Hepatocyte (in vitro differentiated cells): Measurements from ENCODE around the gene NOS3.

Experiments used
- CTCF ChIP-seq: fragments of 200-600 bp; sonication (generic); IDR thresholded peaks from 2 replicates; pipeline ENCODE4 v1.5.1; 2016; ENCODE audit warnings: antibody characterized with exemption, mild to moderate bottlenecking; ENCODE audit not compliant: poor library complexity
- EZH2phosphoT487 ChIP-seq: fragments of 200-600 bp; sonication (generic); IDR thresholded peaks from one replicate; pipeline ENCODE4 v1.6.1; 2018; ENCODE audit warnings: antibody characterized with exemption, mild to moderate bottlenecking, low read depth, moderate library complexity; ENCODE audit not compliant: unreplicated experiment, severe bottlenecking

GRCh38 chr7:151013356-151013732, 22.5 kb downstream of the NOS3 start:
- TF ChIP-seq EZH2phosphoT487 = no peak
- no peak for TF ChIP-seq CTCF
